ENCODE data around the gene CTIF.

The CTIF gene

GRCh38 chr18:48790226-48790863, 251.5 kb downstream of the CTIF start:
- no peak for DNase-seq (ENCODE audit: low spot score)

DNA sequence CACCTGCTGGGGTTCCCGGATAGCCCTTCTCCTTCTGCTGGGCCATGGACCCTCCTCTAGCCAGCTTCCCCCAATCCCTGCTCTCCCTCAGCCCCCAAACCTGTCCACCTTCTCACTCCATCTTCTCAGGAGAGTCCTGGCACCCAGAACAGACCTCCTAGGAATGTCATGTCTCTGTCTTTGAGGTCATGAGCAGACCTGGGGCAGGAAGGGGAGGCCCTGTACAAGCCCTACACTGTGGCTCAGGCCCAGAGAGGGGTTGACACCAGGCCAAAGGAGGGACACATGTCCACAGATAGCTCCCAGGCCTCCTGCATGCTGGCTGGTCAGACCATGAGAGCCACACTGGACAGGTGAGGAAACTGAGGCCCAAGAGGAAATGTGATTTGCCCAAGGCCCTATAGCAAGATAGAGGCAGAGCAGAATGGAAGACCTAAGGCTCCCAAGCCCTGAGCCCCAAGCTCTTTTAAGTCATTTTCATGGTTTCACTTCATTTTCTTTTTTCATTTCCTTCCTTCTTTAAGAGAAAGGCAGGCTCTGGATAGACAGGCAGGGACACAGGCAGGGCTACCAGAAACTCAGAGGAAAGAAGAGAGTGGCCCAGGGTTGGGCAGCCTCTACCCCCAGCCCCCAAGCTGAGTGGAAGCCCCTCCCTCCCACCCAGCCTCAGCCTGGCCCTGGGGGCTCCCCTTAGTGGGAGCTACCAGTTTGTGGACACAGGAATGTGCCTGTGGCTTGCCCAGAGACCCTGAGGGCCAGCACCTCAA, 252.2 kb downstream of the CTIF start:
- DNase-seq (ENCODE audit: low spot score): no peak

- DNase-seq (ENCODE audit: low spot score): no peak
Measured at GRCh38 chr18:48791636-48792105, 252.8 kb downstream of the CTIF start.

DNA sequence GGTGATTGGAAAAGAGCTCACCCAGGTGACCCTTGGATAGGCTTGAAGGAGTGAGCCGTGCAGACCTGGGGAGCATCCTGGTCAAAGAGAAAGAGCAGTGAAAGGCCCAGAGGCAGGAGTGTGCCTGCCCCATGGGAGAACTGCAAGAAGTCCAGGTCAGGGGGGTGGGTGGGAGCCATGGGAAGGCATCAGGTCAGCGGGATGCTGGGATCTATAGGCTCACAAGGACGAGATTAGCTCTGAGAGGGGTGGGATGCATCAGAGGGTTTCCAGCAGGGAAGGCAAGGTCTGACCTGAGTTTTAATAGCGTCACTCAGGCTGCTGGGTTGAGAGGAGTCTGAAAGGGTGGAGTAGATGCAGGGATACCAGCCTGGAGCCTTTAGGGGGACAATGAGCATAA, 253.3 kb downstream of the CTIF start:
- no peak for DNase-seq (ENCODE audit: low spot score)

DNA sequence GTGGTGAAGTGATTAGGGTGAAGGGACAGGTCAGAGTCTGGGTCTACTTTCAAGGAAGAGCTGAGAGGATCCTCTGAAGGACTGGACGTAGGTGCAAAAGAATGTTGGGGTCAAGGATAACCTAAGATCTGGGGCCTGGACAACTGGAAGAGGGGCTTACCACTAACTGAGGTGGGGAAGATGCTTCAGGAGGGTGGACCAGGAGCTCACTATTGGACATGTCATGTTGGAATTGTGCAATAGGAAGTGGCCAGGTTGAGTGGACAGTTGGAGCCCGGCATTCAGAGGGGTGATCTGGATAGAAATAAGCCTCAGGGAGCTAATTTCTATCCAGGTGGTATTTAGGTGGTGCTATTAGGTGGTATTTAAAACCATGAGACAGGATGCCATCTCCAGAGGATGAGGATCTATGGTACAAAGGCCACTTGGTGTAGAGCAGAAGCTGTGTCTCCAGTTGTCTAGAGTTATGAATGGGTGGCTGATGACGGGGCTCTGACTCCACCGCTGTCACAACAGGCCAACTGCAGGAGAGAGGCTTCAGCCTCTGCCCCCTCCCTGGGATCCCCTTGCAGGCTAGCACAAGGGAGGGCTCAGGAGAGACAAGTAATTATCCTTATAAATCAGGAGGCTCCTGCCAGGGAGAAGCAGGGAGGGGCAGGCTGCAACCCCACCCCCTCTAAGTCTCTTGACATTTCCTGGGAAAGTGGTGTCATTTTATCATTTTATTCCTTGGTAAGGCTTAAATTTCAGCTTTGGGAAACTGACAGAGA, 254.0 kb downstream of the CTIF start:
- DNase-seq (ENCODE audit: low spot score): no peak

DNA sequence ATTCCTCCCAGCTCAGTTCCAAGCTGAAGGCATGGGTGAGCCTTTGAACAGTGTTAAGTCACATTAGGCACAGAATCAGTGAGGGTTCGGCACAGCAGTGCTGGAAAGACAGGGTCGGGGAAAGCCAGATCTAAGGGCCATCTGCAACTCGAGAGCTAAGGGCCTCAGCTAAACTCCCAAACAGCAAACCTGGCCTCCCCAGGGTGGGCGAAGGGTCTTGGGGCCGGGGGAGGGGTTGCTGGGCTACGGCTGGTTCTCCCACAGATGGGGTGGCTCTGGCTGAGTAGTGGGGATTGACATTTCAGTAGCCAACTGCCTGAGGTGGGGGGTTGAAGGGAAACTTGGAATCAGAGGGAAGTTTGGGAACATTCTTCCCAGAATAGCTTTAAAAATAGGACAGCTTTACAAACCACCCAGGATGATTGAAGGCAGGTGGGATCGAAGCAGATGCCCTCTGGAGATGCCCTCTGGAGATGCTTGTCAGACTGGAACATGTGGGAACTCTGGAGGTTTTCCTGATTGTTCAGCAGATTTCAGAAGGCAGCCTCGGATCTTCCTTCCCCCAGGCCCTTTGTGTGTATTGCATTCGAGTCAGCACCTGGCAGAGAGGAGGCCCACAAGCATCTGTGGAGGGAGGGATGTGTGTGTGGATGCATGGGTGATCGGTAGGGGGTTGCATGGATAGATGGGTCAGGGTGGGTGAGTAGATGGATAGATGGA, 255.6 kb downstream of the CTIF start:
- DNase-seq (ENCODE audit: low spot score): no peak

- no peak for DNase-seq (ENCODE audit: low spot score)
Measured at GRCh38 chr18:48795696-48796095, 256.9 kb downstream of the CTIF start.

DNA sequence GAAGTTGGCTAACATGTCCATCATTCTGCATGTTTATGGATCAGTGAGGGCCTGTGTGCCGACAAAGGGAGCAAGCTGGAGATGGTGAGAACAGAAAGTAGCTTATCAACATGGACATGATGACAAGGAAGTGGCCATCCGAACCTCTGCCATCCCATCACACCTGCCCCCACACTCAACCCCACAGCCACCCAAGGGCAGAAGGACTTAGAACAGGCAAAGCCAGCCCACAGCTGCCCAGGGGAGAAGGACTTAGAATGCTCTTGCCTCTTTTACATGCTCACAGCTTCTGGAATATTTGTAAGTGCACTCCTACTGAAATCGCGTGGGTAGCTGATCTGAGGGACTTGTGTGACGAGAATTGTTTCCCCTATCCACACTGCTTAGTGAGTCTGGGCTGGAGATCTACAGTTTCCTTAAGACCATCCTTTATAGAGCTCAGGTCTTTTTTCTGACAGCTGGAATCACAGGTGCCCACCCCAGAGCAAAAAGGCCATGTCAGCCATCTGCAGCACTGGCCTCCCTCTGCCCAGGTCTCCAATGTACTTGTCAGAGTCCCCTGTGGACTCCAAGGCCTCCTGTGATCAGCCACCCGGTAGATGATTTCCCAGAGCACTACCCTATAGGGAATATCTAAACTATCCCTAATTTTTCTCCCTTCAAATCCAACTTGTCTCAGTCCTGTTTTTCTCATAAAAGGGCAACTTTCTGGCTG, 257.8 kb downstream of the CTIF start:
- no peak for DNase-seq (ENCODE audit: low spot score)

DNA sequence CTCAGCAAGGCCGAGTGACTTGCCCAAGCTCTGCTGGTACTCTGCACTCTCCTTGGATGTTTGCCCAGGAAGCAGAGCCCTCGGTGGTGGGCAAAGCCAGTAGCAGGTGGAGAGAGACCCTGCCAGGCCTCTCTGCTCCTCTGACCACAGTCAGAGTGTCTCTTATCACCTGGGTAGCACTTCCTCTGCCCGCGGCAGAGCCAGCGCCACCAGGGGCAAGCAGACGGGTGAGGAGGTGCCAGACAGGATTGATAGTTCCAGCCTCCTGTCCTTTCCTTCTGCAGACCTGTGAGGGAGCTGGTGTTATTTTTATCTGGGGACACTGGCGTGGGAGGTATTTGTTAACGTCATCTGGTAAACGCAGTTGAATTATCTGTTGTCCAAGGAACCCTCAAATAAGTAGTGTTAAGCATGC, 259.0 kb downstream of the CTIF start:
- no peak for DNase-seq (ENCODE audit: low spot score)

GRCh38 chr18:48798334-48799245, 259.8 kb downstream of the CTIF start:
- no peak for DNase-seq (ENCODE audit: low spot score)

DNA sequence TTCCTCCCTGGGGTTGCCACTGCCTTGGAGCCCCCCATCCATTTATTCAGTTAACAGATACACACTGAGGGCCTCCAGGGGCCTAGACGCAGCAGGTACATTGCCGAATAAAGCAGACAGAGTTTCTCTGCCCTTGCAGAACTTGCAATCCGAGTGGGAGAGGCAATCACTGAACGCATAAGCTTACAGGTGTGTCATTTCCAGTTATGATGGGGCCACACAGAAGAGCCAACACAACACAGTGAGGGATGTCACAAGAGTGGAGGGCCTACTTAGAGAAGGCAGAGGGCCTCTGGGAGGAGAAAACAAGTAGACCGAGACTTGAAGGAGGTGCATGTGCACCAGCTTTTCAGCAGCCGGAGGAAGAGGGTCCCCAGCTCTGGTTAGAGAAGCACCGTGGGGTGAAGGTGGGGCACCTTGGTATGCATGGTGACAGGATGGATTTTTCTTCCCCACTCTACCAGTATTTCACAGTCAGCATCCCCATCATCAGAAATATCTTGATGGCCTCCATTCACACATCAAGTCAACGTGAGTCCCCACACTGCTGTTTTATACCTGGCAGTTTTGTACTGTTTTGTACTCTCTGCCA, 261.0 kb downstream of the CTIF start:
- no peak for DNase-seq (ENCODE audit: low spot score)

- no peak for DNase-seq (ENCODE audit: low spot score)
Measured at GRCh38 chr18:48800466-48800865, 261.6 kb downstream of the CTIF start.

DNA sequence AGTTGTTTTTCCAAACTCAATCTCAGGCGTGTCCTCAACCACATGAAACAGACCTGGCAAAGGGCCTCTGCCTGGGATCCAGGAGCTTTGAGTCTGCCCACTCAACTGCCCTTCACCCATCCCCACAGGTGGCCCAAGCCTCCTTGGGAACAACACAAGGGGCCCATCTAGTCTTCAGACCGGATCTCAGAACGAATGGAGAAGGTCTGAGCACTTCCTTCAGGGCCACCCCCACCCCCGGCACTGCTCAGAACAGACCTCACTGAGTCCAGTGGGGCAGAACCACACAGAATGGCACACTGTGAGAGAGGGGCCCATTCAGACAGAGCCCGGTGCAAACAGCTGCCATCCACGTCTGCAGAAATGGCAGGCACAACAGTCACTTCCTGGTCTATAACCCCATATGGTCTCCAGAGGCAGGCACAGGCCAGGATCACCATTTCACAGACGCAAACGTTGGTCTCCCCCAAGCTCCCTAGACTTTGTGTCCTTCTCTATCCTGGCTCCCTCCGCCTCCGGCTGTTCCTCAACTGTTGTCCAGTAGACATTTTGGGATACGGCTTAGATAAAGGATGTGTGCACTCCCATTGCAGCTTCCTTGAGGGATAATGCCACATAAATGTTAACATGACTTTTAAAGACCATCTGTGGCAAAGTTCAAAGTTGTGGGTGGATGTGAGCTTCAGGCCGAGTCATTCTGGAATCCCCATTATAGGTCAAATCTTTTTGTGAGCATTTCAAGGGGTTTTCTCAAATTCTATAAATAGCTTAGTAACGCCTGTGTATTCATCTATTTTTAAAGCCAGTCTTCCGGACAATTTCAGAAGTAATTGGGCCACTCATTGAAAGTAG, 262.3 kb downstream of the CTIF start:
- DNase-seq (ENCODE audit: low spot score): no peak

GRCh38 chr18:48801728-48802542, 263.1 kb downstream of the CTIF start:
- no peak for DNase-seq (ENCODE audit: low spot score)

DNA sequence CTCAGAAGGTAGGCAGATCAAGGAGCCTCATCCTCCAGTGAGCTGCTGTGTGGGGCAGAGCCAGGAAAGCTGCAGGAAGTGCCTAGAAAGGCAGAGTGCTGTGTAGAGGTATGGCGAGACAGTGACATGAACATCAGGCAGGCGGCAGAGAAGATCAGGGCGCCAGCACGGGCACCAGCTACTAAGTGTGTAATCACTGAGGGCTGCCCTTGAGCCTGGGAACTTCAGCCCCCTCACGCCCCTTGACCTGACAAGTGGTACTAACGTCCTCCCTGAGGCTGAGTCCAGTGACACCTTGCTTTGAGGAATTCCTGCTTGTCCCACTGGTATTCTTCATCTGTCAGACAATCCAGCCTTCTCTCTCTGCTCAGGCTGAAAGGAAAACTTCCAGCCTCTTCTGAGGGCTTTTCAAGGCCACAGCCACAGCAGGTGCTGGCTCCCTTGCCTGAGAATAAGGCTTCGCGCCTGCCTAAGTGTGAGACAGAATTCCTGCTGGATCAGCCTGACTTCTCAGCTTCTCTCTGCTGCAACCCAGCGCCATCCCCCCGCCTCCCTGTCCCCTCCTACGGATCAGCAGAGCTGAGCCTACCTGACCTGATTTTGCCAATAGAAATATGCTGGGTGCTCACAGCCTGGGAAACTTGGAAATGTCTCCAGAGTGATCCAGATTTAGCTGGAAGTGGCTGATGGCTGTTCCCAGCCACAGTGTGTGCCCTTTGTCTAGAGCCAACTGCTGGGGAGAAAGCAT, 263.9 kb downstream of the CTIF start:
- DNase-seq (ENCODE audit: low spot score): no peak

DNA sequence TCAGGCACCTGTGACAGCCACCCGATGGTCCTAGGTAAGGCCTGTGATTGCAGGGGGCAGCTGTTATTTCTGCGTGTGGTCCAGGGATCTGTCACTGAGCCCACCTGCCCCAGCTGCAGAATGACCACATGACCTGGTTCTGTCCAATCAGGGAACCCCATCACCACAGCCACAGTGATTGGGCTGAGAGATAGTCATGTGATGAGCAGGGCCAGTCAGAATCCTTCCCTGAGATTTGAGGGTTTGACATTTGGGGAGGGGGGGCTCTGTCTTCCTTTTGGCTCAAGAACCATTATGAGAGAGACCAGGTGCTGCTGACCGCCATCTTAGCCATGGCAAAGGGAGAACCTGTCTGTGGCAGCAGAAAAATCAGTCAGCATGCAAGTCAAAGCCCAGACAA, 264.7 kb downstream of the CTIF start:
- no peak for DNase-seq (ENCODE audit: low spot score)

All from hematopoietic multipotent progenitor cell treated with erythropoietin and hydrocortisone succinate and interleukin-3 and kit ligand, for 15 days (in vitro differentiated cells).